HG03159 (cell line): Measurements from ENCODE around the gene ARHGEF7.

Experiments
- ATAC-seq: cut with Tn5 transposase; IDR thresholded peaks from one replicate; pipeline ENCODE4 v1.9.1; 2021; ENCODE audit warnings: mild to moderate bottlenecking, moderate library complexity; ENCODE audit not compliant: unreplicated experiment

Gene ARHGEF7

GRCh38 chr13:111291908-111292307 lies 176.8 kb downstream of the ARHGEF7 start:
- ATAC-seq, result no peak

GRCh38 chr13:111292710-111293485 lies 177.8 kb downstream of the ARHGEF7 start:
- ATAC-seq, result no peak

GRCh38 chr13:111295886-111296285 lies 180.8 kb downstream of the ARHGEF7 start:
- ATAC-seq, result no peak

GRCh38 chr13:111296417-111296816 lies 181.3 kb downstream of the ARHGEF7 start:
- ATAC-seq, result no peak

DNA sequence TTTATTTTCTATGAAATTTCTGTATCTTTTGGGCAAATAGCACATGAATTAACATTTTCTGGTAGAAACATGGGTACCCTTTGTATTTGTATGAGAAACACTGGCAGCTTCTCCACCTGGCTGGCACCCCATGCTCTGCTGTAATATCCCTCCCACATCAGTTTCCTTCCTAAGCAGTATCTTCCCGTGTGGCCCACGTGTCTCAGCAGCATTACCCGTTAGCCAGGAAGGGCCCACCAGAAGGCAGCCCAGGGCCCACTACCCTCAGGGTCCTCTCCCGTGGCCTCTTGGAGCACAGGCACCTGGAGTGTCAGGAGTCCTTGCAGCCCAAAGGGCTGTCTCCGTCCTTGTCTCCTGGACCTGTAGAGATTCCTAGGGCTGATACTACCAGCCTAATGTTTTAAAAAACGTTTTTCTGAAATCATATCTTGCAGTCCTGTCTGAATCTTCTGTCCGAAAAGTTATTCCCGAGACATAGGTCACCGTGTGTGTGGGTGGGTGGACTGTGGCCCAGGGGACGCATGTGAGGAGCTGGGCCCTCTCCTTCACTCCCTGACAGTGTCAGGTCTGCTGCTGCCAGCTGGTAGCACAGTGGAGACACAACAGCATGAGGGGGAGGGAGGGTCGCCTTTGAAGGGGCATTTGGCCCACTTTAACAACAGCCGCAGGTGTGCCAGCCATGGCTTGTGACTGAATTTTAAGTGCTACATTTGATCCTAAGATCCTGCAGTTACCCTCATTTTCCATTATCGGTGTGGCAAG lies 183.3 kb downstream of the ARHGEF7 start:
- ATAC-seq, result no peak

- no peak for ATAC-seq
Measured at GRCh38 chr13:111302045-111302726, 187.1 kb downstream of the ARHGEF7 start.

DNA sequence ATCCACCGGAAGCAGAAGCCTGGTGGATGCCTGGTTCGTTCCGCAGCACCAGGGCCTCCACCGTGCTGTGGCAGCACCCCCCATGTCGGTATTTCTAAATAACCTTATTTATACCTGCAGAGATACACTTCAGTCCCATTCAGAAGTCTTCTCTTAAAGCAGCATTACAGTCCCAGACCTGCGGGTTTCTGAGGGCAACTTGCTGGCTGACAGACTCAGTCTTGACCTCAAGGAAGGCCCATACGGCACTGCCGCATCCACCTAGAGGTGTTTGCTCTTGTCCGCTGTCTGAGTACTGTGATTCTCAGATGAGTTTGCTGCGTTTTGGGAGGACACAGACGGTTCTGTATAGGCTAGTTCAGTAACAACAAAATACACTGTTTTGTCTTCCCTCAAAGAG lies 188.4 kb downstream of the ARHGEF7 start:
- ATAC-seq, result peak; percentile 7

- peak; percentile 90 for ATAC-seq
Measured at GRCh38 chr13:111304041-111304544, 189.0 kb downstream of the ARHGEF7 start.

DNA sequence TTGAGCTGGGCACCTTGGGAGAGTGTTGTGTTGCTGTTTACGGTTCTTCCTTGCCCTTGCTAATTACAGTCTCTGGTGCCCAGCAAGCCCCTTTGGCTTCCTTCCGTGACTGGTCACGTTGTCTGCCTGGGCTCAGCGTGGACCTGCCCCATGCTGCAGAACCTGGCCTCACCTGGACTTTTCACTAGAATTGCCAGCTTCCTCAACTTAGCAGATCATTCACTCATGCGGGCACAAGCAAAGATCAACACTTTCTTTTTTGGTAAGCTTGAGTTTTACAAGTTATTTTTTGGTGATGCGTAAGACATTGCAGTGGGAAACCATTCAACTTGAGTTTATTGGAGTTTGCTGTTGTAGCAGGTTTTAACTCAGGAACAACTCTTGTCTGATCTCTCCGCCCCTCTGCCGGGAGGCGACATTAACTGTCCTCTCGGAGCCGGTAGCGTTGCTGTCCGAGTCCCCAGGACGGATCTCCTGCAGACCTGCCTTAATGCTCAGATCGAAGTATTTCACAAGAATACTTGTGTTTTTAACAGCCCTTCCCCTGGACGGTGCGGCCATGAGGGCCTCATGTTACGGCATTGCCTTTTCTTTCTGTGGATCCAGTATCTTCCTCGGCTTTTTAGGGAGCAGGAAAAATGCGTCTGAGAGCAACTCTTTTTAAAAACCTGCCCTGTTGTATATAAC lies 189.6 kb downstream of the ARHGEF7 start:
- peak; percentile 26 for ATAC-seq

DNA sequence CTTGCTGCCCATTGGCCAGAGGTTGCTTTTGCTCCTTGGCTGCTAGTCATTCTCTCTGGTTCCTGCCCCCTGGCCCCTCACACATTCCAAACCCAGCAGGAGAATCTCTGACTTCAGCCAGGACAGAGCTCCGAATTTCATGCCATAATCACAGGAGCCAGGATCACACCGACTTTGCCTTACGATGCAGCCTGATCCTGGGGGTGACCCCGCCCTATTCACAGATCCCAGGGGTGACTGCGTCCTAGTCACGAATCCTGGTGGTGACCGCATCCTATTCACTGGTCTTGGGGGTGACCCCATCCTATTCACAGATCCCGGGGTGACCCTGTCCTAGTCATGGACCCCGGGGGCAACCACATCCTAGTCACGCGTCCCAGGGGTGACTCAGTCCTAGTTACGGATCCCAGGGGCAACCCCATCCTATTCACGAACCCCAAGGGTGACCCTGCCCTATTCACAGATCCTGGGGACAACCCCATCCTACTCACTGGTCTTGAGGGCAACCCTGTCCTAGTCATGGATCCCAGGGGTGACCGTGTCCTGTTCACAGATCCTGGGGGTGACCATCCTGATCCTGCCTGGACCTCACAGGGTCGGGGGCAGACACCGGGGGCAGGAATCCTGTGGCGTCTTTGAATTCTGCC lies 198.0 kb downstream of the ARHGEF7 start:
- no peak for ATAC-seq

- no peak for ATAC-seq
Measured at GRCh38 chr13:111313911-111314425, 198.9 kb downstream of the ARHGEF7 start.

DNA sequence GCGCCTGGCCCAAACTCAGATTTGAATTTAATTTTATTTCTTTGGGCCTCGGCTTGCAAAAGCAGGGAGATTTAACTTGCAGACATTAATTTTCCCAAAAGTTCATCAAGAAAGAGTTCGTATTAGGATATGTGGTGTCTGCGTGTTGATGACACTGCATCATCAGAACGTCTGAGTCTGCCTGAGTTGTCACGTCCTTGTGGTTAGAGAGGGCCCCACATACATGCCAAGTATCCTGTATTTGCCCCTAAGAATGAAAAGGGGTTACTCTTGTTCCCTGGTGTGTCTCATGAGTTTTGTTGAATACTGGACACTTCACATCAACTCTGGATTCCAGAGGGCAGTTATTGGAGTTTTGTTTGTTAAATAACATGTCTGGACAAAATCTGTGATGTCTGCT lies 199.7 kb downstream of the ARHGEF7 start:
- no peak for ATAC-seq

DNA sequence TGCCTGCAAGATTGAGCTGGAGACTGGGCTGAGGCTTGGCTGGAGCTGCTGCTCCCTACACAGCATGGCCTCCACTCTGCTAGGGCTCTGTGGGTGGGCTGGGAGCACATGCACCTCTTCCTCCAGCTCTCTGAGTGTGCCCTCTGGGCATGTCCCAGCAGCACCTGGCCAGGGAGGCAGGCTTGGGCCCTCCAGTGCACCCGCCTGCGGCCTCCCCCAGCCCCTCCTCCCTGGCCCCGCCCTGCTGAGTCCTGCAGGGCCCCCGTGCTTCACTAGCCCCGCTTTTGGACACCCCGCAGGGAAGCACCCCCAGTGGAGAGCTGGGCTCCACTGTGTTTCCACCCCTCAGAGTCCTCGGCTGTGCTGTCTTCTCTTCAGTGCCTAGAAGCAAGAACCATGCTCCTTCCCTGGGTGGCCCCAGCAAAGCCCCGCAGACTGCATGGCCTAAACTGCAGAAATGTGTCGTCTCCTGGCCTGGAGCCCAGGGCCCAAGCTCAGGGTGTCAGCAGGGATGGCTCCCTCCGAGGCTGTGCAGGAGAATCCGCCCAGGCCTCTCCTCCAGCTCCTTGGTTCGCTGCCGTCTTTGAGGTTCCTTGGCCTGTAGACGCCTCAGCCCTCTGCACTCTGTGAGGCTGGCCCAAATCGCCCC lies 200.4 kb downstream of the ARHGEF7 start:
- no peak for ATAC-seq

- no peak for ATAC-seq
Measured at GRCh38 chr13:111316161-111316730, 201.1 kb downstream of the ARHGEF7 start.

DNA sequence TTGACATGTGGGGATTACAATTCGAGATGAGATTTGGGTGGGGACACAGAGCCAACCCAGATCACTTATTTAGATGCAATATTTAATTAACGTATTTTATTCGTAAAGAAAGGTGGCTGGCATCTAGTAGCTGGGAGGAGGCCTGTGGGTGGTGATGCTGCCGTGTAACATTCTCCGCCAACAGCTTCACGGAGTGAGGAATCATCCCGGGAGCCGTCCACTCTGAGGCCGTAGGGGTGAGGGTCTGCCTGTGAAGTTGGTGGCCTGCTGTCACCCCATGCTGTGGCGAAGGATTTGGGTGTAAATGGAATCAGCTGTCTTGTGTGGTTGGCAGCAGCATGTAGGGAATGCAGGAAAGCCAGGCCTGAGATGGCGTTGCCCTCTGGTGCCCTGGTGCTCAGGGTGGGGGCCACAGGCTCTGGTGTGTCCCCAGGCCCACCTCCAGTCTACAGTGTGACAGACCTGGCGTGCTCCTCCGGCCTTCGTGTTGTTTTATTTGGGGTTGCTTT lies 202.0 kb downstream of the ARHGEF7 start:
- ATAC-seq, result no peak

GRCh38 chr13:111317571-111318345 lies 202.6 kb downstream of the ARHGEF7 start:
- ATAC-seq, result no peak

DNA sequence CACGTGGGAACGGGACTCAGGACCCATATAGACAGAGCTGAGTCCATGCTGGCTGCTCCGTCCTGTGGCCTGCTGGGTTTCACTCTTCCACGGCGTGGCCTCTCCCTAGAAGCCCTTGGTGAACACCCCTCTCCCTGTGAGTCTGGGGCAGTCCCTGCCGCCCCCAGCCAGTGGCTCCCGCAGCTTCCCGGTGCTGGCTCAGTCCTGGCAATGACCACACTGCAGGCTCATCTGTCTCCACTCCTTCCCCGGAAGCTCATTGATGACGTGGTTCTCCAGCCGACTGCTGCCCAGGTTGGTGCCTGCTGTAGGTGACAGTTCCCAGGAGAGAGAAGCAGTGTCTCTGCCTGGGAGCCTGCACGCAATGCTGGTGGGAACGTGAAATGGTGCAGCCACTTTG lies 203.3 kb downstream of the ARHGEF7 start:
- ATAC-seq, result no peak

DNA sequence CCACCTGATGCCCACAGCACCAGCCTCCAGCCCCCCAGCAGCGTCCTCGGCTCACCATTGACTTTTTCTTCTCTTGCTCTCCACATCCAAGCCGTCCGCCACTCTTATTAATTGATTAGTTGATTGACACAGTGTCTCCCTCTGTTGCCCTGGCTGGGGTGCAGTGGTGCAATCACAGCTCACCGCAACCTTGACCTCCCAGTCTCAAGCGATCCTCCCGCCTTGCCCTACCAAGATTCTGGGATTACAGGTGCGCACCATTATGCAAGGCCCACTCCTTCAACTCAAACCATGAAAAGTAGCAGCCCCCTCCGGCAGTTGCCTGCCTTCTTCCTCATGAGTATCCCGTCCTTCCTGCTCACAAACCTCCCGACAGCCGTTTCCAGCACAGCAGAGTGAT lies 204.4 kb downstream of the ARHGEF7 start:
- no peak for ATAC-seq
